ENCODE data around the gene BCAS3.

Gene BCAS3

GRCh38 chr17:61174310-61174709, 496.7 kb downstream of the BCAS3 start:
- no peak for DNase-seq

DNA sequence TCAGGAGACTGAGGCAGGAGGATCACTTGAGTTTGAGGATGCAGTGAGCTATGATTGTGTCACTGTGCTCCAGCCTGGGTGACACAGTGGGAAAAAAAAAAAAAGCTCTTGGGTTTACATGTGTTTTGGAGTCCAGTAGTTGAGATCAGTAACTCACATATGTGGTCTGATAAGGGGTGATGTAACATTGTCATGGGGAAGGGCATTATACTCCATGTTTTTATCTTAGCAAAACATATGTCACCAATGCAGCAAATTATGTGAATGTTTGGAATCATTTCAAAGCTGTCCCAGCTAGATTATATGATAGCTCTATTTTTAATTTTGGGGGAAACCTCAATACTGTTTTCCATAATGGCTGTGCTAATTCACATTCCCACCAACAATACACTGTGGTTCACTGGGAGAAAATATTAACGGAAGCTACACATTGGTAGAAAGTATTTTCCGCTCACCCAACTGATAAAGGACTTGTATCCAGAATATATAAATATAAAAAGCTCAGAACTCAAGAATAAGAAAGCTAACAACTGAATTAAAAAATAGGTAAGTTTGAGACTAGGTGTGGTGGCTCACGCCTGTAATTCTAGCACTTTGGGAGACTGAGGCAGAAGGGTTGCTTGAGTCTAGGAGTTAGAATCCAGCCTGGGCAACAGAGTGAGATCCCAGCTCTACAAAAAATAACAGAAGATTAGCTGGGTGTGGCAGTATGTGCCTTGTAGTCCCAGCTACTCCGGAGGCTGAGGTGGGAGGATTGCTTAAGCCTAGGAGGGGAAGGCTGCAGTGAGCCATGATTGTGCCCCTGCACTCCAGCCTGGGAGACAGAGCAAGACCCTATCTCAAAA, 497.9 kb downstream of the BCAS3 start:
- no peak for DNase-seq

DNA sequence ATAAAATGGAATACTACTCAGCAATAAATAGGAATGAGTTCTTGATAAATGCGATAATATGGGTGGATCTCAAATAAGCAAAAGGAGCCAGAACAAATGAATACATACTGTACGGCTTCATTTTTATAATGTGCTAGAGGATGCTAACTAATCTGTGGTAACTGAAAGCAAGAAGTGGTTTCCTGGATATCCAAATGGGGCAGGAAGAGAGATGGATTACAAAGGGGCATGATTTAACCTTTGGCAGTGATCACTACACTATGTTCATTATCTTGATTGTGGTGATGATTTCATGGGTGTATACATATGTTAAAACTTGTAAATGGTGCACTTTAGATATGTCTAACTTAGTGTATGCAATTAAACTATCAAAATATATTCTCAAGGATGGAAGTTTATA, 499.7 kb downstream of the BCAS3 start:
- DNase-seq: no peak

- no peak for DNase-seq
Measured at GRCh38 chr17:61178284-61178683, 500.6 kb downstream of the BCAS3 start.

DNA sequence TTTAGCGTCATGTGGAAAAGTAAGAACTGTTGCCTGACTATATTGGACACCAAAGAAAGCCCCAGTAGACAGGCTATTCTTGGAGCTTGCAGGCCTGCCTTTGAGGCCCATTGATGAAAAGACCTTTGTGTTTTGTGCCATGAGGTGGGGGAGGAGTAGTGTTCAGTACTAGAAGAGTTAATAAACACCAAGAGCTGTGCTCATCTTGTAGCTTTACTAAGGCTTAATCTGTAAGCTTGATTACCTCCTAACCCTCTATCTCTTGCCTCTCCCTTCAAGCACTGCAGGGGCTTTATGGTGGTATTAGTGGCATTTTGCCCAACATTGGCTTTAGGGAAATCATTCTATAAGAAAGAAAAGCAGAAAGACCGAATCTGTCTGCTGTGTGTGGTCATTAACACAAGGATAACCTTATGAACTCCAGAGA, 501.7 kb downstream of the BCAS3 start:
- DNase-seq: peak; percentile 51

DNA sequence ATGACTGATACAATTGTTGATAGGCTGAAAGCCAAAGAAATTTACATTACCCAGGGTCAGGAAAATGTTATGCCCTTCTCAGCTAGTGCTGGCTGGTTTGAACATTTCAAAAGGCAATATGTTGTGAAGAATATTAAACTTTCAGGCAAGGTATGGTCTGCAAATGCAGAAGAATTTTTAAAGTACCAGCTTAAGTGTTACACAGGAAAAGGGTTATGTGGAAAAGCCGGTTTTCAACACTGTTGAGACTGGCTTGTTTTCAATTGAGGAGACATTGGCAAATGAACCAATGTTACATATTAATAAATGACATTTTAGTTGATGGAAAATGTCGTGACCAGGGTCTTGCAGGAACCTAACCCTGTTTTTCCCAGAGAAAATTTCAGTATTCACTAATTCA, 506.1 kb downstream of the BCAS3 start:
- no peak for DNase-seq

- DNase-seq: no peak
Measured at GRCh38 chr17:61185385-61185784, 507.7 kb downstream of the BCAS3 start.

- DNase-seq: no peak
Measured at GRCh38 chr17:61187038-61187437, 509.4 kb downstream of the BCAS3 start.

GRCh38 chr17:61188081-61188480, 510.4 kb downstream of the BCAS3 start:
- DNase-seq: no peak

- DNase-seq: no peak
Measured at GRCh38 chr17:61189968-61190367, 512.3 kb downstream of the BCAS3 start.

DNA sequence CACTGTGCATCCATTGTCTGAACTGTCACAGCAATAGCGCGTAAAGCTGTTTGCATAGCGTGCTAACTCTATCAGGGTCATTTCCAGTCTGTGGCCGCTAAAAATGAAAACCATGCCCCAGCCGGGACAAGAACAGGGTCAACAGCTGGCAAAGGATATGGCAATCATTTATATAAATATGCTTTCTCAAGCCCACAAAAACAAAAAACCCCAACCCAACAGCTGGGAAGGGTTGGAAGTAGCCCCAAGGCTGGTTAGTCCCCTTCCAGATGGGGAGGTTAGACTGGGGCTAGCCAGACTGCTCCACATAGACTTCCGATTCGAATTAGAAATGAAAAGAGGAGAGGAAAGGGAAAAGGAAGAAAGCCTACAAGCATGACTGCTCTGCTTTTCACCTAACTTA, 518.7 kb downstream of the BCAS3 start:
- DNase-seq: peak; percentile 51

- DNase-seq: no peak
Measured at GRCh38 chr17:61196799-61197198, 519.1 kb downstream of the BCAS3 start.

DNA sequence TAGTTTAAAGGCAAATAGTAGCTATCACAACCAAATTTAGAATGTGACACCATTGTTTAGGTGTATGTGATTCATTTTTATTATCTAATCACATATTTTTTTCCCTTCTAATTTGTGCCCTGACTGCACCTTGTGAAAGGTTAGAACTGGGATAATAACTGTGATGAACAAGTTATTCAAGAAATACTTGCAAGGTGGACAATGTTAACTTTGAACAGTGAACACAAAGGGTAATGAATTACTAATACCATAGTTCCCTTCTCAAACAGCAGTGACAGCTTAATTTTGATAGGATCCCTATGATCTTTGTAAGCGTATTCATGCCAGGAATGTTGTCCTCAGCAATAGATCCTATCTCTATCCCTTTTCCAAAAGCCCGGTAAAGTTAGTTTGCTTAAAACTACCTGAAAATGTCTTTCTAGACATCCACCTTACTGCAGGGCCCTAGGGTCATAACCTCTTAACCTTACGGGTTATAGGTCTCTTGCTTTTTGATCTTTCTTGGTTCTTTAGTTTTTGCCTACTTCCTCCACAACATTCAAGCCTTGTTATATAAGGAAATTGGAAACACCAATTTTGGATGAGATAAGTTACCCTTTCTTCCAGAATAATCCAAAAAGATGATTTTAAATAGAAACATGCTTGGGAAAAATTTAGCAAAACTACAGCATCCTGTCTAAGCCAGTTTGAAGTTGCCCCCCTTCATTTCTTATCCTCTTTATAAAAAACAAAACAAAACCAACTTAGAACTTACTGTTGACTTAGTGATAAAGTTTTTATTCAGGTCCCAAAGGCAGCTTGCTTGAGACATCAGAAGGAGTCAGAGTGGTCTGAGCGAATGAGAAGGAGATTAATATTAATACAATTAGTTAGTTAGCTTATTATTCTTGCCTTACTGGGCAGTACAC, 522.0 kb downstream of the BCAS3 start:
- no peak for DNase-seq

GRCh38 chr17:61200339-61200715, 522.7 kb downstream of the BCAS3 start:
- DNase-seq: no peak

DNA sequence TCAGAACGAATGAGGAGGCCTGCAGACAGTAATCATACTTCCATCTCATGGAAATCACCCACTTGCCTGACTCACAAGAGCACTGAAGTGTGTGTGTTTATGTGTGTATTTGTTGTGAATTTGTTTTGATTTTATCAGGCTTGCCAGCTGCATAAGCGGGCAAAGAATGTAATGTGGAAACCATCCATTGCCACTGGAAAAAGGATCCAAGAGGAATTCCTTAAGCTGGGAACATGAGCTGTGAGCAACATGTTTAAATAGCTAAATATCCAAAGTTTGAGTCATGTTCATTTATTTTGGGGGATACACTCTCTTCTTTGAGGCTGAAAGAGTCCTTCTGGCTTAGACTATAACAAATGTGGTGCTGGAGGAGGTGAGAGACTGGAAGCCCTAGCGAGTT, 523.6 kb downstream of the BCAS3 start:
- DNase-seq: no peak

GRCh38 chr17:61202564-61202963, 524.9 kb downstream of the BCAS3 start:
- no peak for DNase-seq

- no peak for DNase-seq
Measured at GRCh38 chr17:61203671-61204131, 526.0 kb downstream of the BCAS3 start.

- DNase-seq: no peak
Measured at GRCh38 chr17:61204456-61204855, 526.8 kb downstream of the BCAS3 start.

DNA sequence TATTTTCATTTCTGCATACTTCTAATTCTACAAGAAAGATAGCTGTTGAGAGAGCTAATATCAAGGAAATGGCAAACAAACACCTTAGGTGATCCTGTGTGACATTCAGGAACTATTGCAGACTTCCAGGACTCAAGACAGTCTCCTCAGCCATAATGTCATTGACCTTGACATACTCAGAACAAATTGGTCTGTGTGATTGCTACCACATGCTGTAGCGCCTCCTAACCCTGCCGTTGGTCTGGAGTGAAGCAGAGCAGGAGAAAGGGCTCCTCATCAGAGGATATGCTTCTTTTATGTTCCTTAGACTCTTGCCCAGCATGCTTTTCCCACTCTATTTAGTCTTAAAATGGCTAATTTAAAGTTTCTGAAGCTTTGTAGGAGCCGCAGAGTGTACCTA, 527.8 kb downstream of the BCAS3 start:
- no peak for DNase-seq

GRCh38 chr17:61205931-61206330, 528.3 kb downstream of the BCAS3 start:
- DNase-seq: no peak

GRCh38 chr17:61206922-61207321, 529.3 kb downstream of the BCAS3 start:
- no peak for DNase-seq

- DNase-seq: peak; percentile 61
Measured at GRCh38 chr17:61208301-61209105, 530.9 kb downstream of the BCAS3 start.

DNA sequence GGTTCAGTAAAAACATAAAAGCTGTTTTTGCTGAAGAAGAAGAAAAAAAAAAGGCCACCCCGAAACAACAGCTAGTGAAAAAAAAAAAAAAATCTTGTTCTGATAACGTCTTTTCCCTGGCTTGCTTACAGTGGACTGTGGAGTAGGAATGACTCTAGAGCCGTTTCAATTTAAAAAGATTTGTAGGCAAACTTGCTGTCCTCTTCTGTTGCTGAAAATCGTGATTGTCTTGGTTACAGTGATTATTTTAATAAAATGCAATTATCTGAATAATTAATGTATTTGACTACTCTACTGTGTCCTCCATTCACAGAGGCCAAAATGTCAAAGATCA, 531.4 kb downstream of the BCAS3 start:
- no peak for DNase-seq

All from eye (tissue), 1 donor.